Measurements from ENCODE around the gene STX1A.

Gene STX1A

GRCh38 chr7:73718905-73719805, at the start of gene STX1A:
TSS of gene STX1A (minus strand) at chr7:73719669. CDS start at chr7:73719631, 38 bp downstream.
- DNase-seq = peak; percentile 81 to 83 (median 81)

GRCh38 chr7:73768641-73769480, 49.4 kb upstream of the STX1A start:
- peak; percentile 61 to 67 (median 67) for DNase-seq

- no peak for DNase-seq
Measured at GRCh38 chr7:73766556-73767229, 47.2 kb upstream of the STX1A start.

GRCh38 chr7:73762659-73762999, 43.2 kb upstream of the STX1A start:
- DNase-seq = no peak

- DNase-seq = no peak
Measured at GRCh38 chr7:73761854-73762658, 42.6 kb upstream of the STX1A start.

GRCh38 chr7:73758581-73759138, 39.2 kb upstream of the STX1A start:
- DNase-seq = peak in 1 of 3 experiments; percentile 28

- DNase-seq = no peak
Measured at GRCh38 chr7:73749931-73750776, 30.7 kb upstream of the STX1A start.

- peak in 2 of 3 experiments; percentile 28 to 59 for DNase-seq
Measured at GRCh38 chr7:73746378-73746777, 26.9 kb upstream of the STX1A start.

- DNase-seq = peak; percentile 98 to 100 (median 99)
Measured at GRCh38 chr7:73742753-73743641, 23.5 kb upstream of the STX1A start.

- DNase-seq = peak in 2 of 3 experiments; percentile 54 to 89
Measured at GRCh38 chr7:73742338-73742752, 22.9 kb upstream of the STX1A start.

GRCh38 chr7:73741600-73741999, 22.1 kb upstream of the STX1A start:
- peak; percentile 77 to 88 (median 78) for DNase-seq

GRCh38 chr7:73740771-73741170, 21.3 kb upstream of the STX1A start:
- peak in 1 of 3 experiments; percentile 50 for DNase-seq

GRCh38 chr7:73740212-73740611, 20.7 kb upstream of the STX1A start:
- no peak for DNase-seq

- no peak for DNase-seq
Measured at GRCh38 chr7:73739387-73739767, 19.9 kb upstream of the STX1A start.

GRCh38 chr7:73738612-73739386, 19.3 kb upstream of the STX1A start, which contains the start of gene ABHD11:
TSS of gene ABHD11 (minus strand) at chr7:73738802. CDS start at chr7:73738770, 32 bp downstream.
- DNase-seq = peak; percentile 99

- peak; percentile 69 to 87 (median 80) for DNase-seq
Measured at GRCh38 chr7:73738220-73738611, 18.7 kb upstream of the STX1A start.

GRCh38 chr7:73737491-73738219, 18.2 kb upstream of the STX1A start:
- DNase-seq = no peak

- DNase-seq = no peak
Measured at GRCh38 chr7:73736885-73737284, 17.4 kb upstream of the STX1A start.

Measured in NCI-H1417 (cell line).